OCI-M1 (cell line): ENCODE measurements around the gene AASS.

Experiments used
- DNase-seq: peaks from one replicate; lab custom pipeline; 2025; lab: John Stamatoyannopoulos, UW

Gene AASS

DNA sequence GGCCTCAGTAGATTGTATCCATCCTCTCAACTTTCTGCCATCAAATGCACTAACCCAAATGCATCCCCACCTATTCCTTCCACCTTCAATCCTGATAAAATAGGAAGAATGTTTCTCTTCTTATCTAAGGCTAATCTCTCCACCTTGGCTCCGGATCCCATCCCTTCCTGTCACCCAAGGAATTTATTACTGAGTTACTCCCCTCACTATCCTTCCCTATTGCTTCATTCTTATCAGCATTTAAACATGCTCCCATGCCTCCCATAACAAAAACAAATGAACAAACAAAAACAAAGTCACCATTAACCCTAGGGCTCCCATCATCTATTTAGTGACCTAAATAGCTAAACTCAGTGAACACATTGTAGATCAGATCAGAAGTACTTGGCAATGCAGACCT, 25.3 kb downstream of the AASS start:
- DNase-seq = no peak

DNA sequence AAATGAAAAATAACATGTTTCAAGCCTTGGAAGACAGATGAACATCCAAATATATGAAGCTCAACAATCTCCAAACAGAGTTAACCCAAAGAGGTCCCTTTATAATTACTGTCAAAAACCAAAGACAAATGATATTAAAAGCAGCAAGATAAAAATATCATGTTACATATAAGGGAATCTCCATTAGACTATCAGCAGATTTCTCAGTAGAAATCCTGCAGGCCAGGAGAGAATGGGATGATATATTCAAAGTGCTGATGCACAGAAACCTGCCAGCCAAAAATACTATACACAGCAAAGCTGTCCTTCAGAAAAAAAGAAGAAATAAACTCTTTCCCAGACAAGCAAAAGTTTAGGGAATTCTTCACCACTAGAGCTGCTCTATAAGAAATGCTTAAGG, 41.0 kb downstream of the AASS start:
- no peak for DNase-seq

DNA sequence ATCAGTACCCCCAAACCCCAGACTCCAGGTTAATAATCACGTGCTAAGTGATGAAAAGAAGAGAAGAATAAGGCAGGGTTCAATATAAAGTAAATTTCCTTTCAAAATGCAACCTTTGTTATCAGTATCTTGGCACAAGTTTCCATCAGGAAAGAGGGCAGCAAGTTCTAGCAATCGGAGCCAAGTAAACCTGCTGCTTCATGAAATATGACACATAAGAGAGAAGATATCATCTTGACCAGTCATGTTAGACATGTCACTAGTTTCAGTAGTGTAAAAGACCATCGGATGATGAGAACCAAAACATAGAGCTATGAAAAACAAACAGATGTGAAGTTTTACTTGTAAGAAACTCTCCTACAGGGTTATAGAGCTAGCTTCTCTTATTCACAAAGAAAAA, 44.0 kb downstream of the AASS start:
- DNase-seq = peak; percentile 61

DNA sequence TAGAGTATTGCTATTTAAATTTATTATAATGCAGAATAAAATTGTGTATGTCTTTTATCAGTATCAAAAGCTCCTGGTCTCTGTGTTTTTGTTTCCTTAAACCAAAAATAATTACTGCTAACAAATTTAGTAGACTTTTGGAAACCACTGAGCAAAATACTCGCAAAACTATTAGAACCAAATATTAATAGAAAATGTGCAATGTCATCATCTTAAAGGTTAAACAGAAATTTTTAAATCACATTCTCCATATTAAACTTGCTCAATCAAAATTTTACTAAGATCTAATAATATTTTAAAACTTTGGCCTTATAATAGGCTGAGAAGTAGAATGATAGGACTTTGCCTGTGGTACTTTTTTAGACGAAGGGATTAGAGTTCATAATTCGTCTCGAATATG, 48.4 kb downstream of the AASS start:
- no peak for DNase-seq

DNA sequence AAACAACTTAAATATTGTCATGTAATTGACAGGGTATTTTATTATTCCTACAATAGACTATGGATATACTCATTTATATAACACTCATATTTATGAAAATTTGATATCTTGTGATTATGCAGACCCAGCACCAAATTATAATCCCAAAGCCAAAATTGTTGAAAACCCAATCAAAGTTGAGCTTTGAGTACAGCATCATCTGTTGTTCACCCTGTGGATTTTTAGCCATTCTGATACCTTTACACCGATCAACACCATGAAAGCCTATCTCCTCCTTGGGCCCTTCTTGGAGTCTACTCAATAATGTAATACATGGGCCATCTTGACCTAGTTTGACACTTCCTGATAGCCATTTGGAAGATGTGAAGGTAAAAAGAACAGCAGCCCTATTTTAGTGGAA, 49.5 kb downstream of the AASS start:
- DNase-seq = no peak

DNA sequence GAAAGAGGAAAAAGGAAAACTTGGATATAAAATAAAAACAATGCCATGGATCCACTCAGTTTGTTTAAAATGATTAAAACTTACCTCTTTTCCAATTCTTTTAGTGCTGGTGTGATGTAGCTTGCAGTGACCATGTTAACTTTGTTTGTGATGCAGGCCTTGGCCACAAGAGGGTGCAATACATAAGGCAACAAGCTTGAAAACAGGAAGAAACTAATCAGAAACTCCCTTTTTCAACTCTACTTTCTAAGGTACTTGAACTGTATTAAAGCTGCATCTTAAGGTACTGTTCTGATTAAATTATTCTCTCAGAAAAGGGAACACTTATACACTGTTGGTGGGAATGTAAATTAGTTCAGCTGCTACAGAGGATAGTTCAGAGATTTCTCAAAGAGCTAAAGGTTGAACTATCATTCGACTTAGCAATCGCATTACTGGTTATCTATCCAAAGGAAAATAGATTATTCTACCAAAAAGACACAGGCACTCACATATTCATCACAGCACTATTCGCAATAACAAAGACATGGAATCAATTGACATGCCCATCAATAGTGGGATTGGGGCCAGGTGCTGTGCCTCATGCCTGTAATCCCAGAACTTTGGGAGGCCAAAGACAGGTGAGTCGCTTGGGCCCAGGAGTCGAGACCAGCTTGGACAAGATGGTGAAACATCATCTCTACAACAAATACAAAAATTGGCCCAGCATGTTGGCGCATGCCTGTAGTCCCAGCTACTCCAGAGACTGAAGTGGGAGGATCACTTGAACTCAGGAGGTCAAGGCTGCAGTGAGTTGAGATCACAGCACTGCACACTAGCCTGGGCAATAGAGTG, 50.9 kb downstream of the AASS start:
- DNase-seq = peak; percentile 78

DNA sequence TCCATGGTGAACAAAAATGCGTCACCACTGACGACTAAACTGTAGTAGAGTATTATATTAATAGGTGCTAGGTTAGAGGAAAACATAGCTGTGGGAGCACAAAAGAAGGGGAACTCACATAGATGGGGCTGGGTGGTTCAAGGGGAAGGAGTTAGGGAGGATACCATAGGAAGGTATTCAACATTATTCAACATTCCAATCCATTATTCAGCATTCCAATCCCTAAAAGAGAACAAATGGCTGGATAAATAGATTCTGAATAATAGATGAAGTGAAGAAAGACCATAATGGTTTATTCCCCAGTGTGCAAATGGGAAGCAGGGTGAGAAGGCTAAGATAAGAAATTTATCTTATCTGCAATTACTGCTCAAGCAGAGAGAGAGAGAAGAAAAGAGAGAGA, 61.4 kb downstream of the AASS start:
- no peak for DNase-seq

DNA sequence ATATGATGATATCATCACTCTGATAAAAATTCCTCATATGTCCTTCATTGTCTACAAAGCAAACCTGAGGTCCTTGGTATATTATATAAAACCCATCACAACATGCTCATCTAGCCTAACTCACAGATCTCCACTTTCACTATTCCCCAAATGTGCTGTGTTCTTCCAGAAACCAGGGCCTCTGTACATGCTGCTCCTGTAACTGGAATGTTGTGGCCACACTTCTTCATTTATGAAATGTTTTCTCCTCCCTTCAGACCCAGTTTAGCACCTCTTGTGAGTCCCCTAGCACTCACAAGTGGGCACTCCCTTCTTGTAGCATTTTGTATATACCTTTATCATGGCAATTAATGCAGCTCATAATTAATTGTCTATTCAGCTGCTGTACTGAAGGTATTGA, 61.9 kb downstream of the AASS start:
- DNase-seq = no peak

DNA sequence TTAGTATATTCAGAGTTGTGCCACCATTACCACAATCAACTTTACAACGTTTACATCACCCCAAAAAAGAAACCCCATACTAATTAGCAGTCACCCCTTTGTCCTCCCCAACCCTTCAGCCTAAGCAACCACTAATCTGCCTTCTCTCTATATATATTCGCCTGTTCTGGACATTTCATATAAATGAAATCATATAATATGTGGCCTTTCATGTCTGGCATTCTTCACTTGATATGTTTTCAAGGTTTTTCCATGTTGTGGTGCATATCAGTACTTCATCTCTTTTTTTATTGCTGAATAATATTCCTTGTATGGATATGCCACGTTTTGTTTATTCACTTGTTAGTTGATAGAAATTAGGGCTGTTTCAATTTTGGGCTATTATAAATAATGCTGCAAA, 70.4 kb downstream of the AASS start:
- no peak for DNase-seq

DNA sequence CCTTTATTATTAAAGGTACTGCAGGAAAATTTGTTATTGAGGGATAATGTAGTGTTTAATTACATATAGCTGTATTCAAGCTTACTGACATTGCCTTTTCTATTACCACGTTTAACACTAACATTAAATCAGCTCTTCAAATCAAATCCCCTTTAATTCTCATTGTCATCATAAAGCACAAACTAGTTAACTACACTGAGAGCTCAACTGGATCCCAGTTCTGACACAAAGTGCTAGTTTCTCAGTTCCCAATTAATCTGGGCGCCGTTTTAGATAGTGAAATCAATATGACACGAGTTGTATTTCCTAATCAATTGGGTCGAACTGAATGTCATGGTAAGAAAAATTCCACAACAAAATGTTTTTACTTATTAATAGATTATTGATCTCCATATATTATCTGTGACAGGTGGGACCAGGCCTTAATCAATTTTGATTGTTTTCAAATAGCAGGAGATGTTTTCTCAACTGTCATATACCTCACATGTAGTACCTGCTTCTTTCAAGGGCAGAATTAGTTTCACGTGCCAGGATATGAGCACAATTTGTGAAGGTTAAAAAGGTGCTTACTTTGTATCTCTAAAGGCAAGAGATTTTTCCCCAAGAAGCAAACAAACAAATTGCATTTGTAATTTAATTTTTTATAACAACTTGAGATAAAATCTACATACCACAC, 71.0 kb downstream of the AASS start:
- no peak for DNase-seq

DNA sequence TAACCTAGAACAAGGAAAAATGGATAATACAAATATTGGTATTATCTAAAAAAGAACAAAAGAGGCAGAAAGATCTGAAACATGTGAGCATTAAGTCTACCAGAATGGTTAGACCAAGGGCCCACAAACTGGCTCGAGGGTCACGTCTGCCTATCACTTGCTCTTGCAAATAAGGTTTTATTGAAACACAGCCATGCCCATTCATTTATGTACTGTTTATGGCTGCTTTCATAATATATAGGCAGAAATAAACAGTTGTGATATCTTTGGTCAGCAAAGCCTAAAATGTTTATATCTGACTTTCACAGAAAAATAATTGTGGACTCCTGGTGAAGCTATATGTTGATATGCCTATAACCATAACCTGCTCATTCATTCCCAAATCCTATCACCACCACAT, 71.8 kb downstream of the AASS start:
- no peak for DNase-seq

DNA sequence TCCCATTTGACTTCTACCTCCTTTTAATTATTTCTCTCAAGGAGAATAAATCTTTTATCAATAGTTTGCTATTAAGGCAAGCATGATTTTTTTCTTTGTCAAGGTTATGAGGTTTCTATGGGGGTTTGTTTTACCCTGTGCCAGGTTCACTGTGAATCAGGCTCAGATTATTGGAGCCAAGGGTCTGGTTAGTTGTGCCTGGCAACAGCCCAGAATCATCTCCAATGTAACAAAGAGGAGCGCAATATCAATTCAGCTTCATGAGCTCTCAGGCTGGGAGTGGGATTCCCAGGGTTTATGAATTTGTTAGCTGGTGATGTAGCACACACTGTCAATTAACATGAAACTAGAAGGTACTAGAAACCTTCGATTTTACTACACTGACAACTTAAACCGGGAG, 73.2 kb downstream of the AASS start:
- no peak for DNase-seq

DNA sequence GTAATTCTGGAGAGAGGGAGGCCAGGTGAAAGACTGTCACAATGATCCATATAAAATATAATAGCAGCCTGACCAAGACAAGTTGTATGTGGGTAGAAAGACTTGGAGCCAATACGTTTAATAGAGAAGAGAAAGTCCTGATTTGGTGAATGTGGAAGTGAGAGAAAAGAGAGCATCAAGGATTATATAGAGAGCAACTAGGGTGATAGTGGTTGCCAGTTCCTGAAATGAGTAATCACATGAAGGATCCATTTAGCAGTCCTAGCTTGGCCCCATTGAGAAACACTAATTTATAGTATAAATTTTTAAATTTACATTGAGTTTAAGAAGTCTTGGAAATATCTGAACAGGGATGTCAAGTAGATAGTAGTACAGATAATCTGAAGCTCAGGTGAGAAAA, 74.0 kb downstream of the AASS start:
- no peak for DNase-seq

DNA sequence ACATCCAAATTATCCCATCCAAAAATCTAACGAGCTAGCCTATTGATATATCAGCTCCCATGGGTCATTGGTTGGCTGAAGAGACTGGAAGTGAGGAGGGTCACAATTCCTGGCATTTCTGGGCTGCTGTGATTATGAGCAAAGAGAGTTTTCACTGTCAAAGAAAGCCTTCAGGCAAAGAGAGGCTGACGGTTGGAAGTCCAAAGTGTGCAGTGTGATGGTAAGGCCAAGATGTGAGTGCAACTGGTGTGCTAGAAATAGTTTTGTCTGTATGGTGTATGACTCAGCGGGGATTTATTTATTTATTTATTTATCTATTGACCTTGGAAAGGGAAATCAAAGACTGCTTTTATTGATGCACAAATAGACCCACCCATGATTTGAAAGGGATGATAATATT, 75.0 kb downstream of the AASS start:
- DNase-seq = no peak

DNA sequence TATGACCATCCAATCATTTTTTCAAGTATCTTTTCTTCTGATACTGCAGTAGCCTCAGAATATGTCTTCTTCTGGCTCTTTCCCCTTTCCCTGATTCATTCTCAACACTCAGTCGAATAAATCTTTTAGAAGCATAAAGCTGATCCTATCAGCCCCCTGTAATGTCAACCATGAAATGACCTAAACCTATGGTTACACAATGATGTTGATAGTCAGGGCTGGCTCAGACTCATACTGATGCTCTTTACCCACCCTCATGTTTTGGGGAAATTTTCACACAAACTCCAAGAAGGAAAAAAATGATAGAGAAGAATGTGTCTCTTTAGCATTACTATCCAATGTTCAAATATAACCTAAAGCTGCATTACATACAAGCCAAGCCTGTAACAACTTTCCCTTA, 76.0 kb downstream of the AASS start:
- no peak for DNase-seq

DNA sequence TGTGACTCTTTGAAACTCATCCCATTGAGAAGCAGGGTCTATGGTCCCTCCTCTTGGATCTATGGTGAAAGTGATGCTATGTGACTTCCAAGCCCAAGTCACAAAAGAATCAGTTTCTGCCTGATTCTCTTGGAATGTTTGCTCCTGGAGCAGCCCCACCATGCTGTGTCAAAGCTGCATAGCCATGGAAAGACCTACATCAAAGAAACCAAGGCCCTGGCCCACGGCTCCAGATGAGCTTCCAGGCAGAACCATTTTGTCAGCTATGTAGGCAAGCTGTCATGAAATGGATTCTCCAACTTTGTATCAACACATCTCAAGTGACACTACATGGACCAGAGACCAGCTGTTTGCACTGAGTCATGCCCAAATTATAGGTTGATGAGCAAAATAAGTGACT, 77.0 kb downstream of the AASS start:
- DNase-seq = no peak

DNA sequence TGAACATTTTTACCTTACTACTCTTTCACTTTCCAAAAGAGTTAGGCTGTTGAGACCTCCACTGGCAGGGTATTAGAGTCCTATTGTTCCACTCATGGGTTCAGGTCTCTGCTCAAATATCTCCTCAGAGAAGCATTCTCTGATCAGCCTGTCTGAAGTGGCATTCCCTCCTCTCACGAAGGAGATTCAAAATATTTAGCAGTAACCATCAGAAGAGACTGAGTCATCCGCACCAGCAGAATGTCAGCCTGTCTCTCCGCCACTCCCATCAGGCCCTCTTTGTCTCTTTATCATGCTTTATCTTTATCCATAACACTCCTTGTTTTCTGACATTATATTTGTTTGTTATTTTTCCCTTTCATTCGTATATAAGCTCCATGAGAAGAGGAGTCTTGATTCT, 79.1 kb downstream of the AASS start:
- no peak for DNase-seq

DNA sequence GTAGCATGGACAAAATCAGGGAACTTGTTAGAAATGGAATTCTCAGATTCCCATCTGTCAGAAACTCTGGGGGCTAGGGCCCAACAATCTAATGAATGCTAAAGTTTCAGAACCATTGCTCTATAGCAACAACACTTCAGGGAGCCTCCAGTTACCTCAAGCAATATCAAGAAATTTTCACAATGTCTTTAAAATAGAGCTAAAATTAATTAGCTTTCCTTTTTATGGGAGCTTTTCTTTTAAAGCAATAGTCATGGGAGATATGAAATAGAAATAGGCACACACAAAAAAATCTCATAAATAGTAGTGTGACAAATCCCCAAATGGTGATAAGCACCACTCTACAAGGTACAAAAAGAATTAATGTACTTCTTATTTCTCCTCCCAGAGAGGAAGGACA, 80.9 kb downstream of the AASS start:
- no peak for DNase-seq

DNA sequence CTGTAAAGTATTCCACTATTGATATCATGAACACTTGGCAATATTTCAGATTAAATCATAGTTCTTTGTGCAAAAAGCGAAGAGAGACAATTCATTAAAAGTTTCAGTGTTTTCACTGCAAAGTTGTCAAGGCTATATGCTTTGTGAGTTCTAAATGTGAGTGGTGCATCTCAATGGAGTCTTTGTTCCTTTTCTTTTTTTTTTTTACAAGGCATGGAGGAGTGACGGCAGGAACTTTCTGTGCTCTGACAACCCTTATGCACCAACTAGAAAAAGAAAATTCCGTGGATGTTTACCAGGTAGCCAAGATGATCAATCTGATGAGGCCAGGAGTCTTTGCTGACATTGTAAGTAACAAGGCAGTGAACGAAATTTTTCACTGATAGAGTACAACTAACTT, 84.5 kb downstream of the AASS start:
- no peak for DNase-seq

DNA sequence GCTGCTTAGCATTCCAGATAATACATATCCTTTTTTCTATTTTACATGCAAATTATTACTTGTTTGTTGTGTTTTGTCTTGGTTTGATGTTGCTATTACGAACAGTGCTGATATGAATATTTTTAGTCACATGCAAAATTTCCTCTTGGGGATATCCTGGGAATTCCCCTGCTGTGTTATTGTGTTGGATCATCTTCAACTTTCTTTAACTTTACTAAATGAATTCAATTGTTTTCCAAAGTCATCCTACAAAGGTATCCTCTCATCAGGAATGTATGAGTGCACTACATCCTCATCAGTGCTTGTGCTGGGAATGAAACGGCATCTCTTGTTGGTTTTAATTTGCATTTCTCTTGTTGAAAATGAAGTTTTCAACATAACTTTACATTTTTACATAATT, 87.1 kb downstream of the AASS start:
- no peak for DNase-seq

DNA sequence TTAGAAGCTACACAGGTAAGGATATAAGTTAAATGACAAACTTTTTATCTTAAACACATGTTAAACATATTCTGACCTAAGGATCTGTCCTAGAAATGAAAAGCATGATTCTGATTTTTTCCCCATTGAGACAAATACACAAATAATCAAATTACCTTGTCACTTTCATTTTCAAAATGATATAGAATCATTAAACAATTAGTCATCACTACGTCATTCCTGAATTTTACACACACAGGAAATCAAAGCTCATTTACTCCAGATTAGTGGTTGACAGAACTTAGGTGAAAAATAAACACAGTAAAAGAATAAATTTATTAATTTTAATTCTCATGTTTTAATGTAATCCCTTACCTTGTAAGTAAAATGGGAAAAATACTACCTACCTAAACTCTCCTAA, 89.0 kb downstream of the AASS start:
- no peak for DNase-seq

DNA sequence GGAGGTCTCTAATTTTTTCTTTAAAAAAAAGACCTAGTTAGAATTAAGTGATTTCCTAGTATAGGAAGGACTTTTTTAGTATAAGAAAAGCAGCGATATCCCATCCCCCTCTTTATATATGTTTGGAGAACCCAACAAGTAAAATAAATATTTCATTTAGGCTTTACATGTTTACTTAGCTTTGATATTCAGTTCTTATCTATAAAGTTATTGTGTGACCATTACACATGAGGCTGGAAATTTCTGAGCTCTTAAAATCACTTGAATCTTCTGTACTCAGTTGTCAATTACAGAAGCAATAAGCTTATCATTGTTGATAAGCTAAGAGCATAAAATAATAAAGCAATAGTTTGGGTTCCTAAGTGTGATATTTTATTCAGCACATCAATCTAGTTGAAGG, 89.7 kb downstream of the AASS start:
- DNase-seq = no peak

DNA sequence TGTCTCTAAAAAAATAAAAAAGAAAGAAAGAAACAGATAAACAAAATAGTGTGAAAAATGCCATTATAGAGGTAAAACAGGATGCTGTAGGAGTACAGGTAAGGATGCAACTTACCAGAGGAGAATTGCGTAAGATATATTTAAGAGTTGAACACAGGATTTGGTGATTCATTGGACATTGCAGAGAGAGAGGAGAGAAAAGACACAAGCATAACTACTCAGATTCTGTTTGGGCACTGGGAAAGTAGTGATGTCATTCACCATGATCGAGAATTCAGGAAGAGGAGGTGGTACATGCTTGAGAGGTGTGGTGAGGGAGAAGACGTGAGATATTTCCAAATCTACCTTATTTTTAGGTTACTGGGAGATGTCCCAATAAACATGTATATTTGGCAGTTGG, 97.6 kb downstream of the AASS start:
- DNase-seq = no peak

DNA sequence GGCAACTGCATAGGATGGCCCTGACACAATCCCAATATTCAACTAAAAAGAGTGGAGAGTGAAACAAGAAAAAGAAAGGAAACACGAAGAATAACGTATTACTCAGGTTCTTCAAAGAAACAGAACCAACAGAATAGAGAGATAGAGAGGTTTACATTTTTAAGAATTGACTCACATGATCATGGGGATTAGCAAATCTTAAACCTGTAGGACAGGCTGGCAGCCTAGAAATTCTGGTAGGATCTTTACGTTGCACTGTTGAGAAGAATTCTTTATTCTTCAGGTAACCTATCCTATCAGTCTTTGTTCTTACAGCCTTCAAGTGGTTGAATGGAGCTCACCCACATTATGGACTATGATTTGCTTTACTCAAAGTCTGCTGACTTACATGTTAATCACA, 103.9 kb downstream of the AASS start:
- DNase-seq = no peak
